CD14-positive monocyte (primary cell): ENCODE data around the gene CFHR1. TPM values are rescaled to one million over a fixed set of nuclear protein-coding genes. Genes with fewer than 3 reads are reported as not detected.
"Not testable (repeated sequence)": the region's sequence is repeated elsewhere in the genome, so short reads cannot be mapped to it uniquely, and the experiment has no call there.

Source experiments
- DNase-seq, 3 donors: peaks; one replicate each; pipeline ENCODE4 v3.0.0-alpha.2; 2011 to 2022
- H2AFZ ChIP-seq: 2 replicates; pipeline ENCODE4 v1.6.0; 2012; ENCODE audit warnings: mild to moderate bottlenecking, low read depth, low read length, inconsistent platforms; ENCODE audit not compliant: insufficient read depth, poor library complexity, severe bottlenecking
- H3K27ac ChIP-seq, 2 donors: 1 replicate in 1 of 2; 2 replicates in 1 of 2; pipeline ENCODE4 v1.5.1; 2012 to 2013; ENCODE audit warnings: low read length in 2 of 2, control low read depth in 1 of 2, inconsistent platforms in 1 of 2, low read depth in 1 of 2, mild to moderate bottlenecking in 1 of 2
- H3K27me3 ChIP-seq, 2 donors: one replicate each; pipeline versions ENCODE4 v1.6.0 to v1.6.1; 2011 to 2013; ENCODE audit warnings: low read length in 2 of 2; ENCODE audit not compliant: control insufficient read depth in 2 of 2, insufficient read depth in 2 of 2
- H3K36me3 ChIP-seq, 2 donors: replicated peaks in 1 of 2; 1 replicate in 1 of 2; 2 replicates in 1 of 2; pipeline versions ENCODE4 v1.5.1 to v1.6.1; 2012 to 2013; ENCODE audit warnings: low read length in 2 of 2, control low read depth in 1 of 2, inconsistent platforms in 1 of 2, mild to moderate bottlenecking in 1 of 2; ENCODE audit not compliant: insufficient read depth in 2 of 2, control insufficient read depth in 1 of 2
- H3K4me1 ChIP-seq, 2 donors: 1 replicate in 1 of 2; 2 replicates in 1 of 2; pipeline versions ENCODE4 v1.5.1 to v1.6.1; 2012 to 2013; ENCODE audit warnings: low read length in 2 of 2, control low read depth in 1 of 2, inconsistent platforms in 1 of 2, mild to moderate bottlenecking in 1 of 2, moderate library complexity in 1 of 2; ENCODE audit not compliant: insufficient read depth in 2 of 2, control insufficient read depth in 1 of 2
- H3K4me2 ChIP-seq: replicated peaks from 2 replicates; pipeline ENCODE3; 2012; ENCODE audit warnings: low read length, moderate library complexity, mild to moderate bottlenecking; ENCODE audit not compliant: poor library complexity, severe bottlenecking; ENCODE audit errors: extremely low read depth
- H3K4me3 ChIP-seq, 3 experiments: fragments of 200-600 bp in 1 of 3; sonication (generic) in 1 of 3; replicated peaks in 1 of 3; 1 replicate in 2 of 3; 2 replicates in 1 of 3; pipeline ENCODE4 v1.5.1; 2011 to 2013; ENCODE audit warnings: low read length in 3 of 3, mild to moderate bottlenecking in 3 of 3, control low read depth in 2 of 3, low read depth in 2 of 3, inconsistent platforms in 1 of 3, moderate library complexity in 1 of 3
- H3K79me2 ChIP-seq: 2 replicates; pipeline ENCODE4 v1.6.0; 2012; ENCODE audit warnings: mild to moderate bottlenecking, control low read depth, inconsistent platforms, low read length, moderate library complexity; ENCODE audit not compliant: insufficient read depth
- H3K9ac ChIP-seq: 2 replicates; pipeline ENCODE4 v1.6.0; 2017; ENCODE audit warnings: low read length, mild to moderate bottlenecking; ENCODE audit not compliant: insufficient read depth, poor library complexity, severe bottlenecking
- H3K9me3 ChIP-seq, 2 donors: replicated peaks in 1 of 2; 1 replicate in 1 of 2; 2 replicates in 1 of 2; pipeline versions ENCODE4 v1.5.1 to v1.6.1; 2012 to 2013; ENCODE audit warnings: low read length in 2 of 2, control low read depth in 1 of 2; ENCODE audit not compliant: control insufficient read depth in 1 of 2, insufficient read depth in 1 of 2
- H4K20me1 ChIP-seq: 2 replicates; pipeline ENCODE4 v1.6.0; 2012; ENCODE audit warnings: mild to moderate bottlenecking, low read length, control low read depth, moderate library complexity; ENCODE audit not compliant: insufficient read depth
- H3K27ac Mint-ChIP-seq, 7 donors: one replicate each; pipeline ENCODE4 v1.8.0; 2020; ENCODE audit warnings: mild to moderate bottlenecking in 7 of 7, mixed read lengths in 7 of 7, moderate library complexity in 6 of 7, inconsistent platforms in 2 of 7
- H3K27me3 Mint-ChIP-seq, 3 donors: one replicate each; pipeline ENCODE4 v1.8.0; 2021 to 2022; ENCODE audit warnings: low read depth in 3 of 3, mild to moderate bottlenecking in 3 of 3, mixed read lengths in 3 of 3, moderate library complexity in 3 of 3, inconsistent platforms in 1 of 3
- H3K36me3 Mint-ChIP-seq, 2 donors: one replicate each; pipeline ENCODE4 v1.8.0; 2020; ENCODE audit warnings: mixed read lengths in 2 of 2, inconsistent platforms in 1 of 2, mild to moderate bottlenecking in 1 of 2
- H3K4me1 Mint-ChIP-seq: one replicate; pipeline ENCODE4 v1.8.0; 2020; ENCODE audit warnings: mild to moderate bottlenecking, mixed read lengths
- H3K4me3 Mint-ChIP-seq, 2 donors: one replicate each; pipeline ENCODE4 v1.8.0; 2020; ENCODE audit warnings: mild to moderate bottlenecking in 2 of 2, mixed read lengths in 2 of 2, moderate library complexity in 1 of 2
- H3K9me3 Mint-ChIP-seq, 7 donors: one replicate each; pipeline ENCODE4 v1.8.0; 2020 to 2022; ENCODE audit warnings: mixed read lengths in 7 of 7, mild to moderate bottlenecking in 6 of 7, moderate library complexity in 6 of 7, inconsistent platforms in 2 of 7
- WGBS: methylation state at CpG from one replicate; pipeline ENCODE4 v1.1.5; 2013; ENCODE audit warnings: missing lambda C conversion rate; ENCODE audit not compliant: insufficient coverage; 5-methylcytosine and 5-hydroxymethylcytosine counted together
- intact Hi-C, 2 donors: fragments of 100-400 bp; cut with micrococcal nuclease; formaldehyde crosslinking; loops; one replicate each; pipeline versions ENCODE4 v1.15.0 to v1.15.1; 2023
- polyA plus RNA-seq, 3 donors: library from polyadenylated mRNA; depleted of rRNA in 1 of 3; unstranded in 2 of 3; stranded (reverse) in 1 of 3; fragments of 300-500 nt in 2 of 3; fragments of >200 nt in 1 of 3; fragmentation: Illumina TruSeq in 2 of 3; gene quantifications; 1 replicate in 2 of 3; 2 replicates in 1 of 3; pipeline ENCODE4 v1.2.3, GENCODE V29; 2012 to 2021
- TF ChIP-seq, protein P1 (sequence below): fragments of 200-600 bp; IDR thresholded peaks from one replicate; pipeline ENCODE4 v1.8.0; 2022; ENCODE audit warnings: antibody characterized with exemption, mild to moderate bottlenecking

CFHR1 gene
- polyA plus RNA-seq, 3 donors, result not detected

DNA sequence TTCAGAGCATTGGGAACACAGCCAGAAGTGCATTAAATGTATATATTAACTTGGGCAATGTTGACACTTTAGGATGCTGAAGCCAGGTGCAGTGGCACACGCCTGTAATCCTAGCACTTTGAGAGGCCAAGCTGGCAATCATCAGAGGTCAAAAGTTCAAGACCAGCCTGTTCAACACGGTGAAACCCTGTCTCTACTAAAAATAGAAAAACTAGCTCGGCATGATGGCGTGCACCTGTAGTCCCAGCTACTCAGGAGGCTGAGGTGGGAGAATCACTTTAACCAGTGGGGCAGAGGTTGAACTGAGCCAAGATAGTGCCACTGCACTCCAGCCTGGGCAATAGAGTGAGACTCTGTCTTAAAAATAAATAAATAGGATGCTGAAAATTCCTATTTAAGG is 25.4 kb upstream of the CFHR1 start:
- H2AFZ ChIP-seq, H3K27me3 Mint-ChIP-seq, H3K27me3 ChIP-seq, H3K9me3 ChIP-seq, H3K27ac ChIP-seq, H3K4me3 ChIP-seq, H4K20me1 ChIP-seq, H3K27ac Mint-ChIP-seq, H3K36me3 ChIP-seq, H3K4me2 ChIP-seq, H3K9ac ChIP-seq, DNase-seq, intact Hi-C loops, H3K36me3 Mint-ChIP-seq, H3K4me1 Mint-ChIP-seq, H3K4me1 ChIP-seq, H3K4me3 Mint-ChIP-seq, H3K79me2 ChIP-seq: not testable (repeated sequence)
- WGBS, result 80% methylated on average over 1 of the region's 4 CpGs
- peaks cover 0 to 12% (median 0%) of the 10 kb centered on the region in 7 donors for H3K9me3 Mint-ChIP-seq

GRCh38 chr1:196797891-196798290 is 21.6 kb upstream of the CFHR1 start:
- no peaks in the 10 kb centered on the region for H3K79me2 ChIP-seq
- H3K4me2 ChIP-seq, result no peak overlapping the region
- peaks cover 0 to 4% of the 10 kb centered on the region in 2 donors for H3K9me3 ChIP-seq
- Mint-ChIP-seq H3K4me1 (no peaks in the 10 kb centered on the region), H3K4me3 (no peak overlapping the region), H3K36me3 (no peaks in the 10 kb centered on the region), H3K27me3 (no peaks in the 10 kb centered on the region), H3K9me3 (peaks cover 0 to 12% (median 0%) of the 10 kb centered on the region in 7 donors), H3K27ac (no peak overlapping the region)
- H3K27ac ChIP-seq, result no peak overlapping the region
- H4K20me1 ChIP-seq, result no peaks in the 10 kb centered on the region
- TF ChIP-seq, protein P1, sequence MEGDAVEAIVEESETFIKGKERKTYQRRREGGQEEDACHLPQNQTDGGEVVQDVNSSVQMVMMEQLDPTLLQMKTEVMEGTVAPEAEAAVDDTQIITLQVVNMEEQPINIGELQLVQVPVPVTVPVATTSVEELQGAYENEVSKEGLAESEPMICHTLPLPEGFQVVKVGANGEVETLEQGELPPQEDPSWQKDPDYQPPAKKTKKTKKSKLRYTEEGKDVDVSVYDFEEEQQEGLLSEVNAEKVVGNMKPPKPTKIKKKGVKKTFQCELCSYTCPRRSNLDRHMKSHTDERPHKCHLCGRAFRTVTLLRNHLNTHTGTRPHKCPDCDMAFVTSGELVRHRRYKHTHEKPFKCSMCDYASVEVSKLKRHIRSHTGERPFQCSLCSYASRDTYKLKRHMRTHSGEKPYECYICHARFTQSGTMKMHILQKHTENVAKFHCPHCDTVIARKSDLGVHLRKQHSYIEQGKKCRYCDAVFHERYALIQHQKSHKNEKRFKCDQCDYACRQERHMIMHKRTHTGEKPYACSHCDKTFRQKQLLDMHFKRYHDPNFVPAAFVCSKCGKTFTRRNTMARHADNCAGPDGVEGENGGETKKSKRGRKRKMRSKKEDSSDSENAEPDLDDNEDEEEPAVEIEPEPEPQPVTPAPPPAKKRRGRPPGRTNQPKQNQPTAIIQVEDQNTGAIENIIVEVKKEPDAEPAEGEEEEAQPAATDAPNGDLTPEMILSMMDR, result no peak
- H3K4me1 ChIP-seq, result no peaks in the 10 kb centered on the region
- no peaks in the 10 kb centered on the region for H3K27me3 ChIP-seq
- H3K36me3 ChIP-seq, result no peaks in the 10 kb centered on the region
- no peak overlapping the region for H3K9ac ChIP-seq
- intact Hi-C loops, result no loop called here
- H2AFZ ChIP-seq, result no peak overlapping the region
- no CpG with 5 or more reads among the region's 2 CpGs for WGBS
- no peak for DNase-seq
- no peak overlapping the region for H3K4me3 ChIP-seq

DNA sequence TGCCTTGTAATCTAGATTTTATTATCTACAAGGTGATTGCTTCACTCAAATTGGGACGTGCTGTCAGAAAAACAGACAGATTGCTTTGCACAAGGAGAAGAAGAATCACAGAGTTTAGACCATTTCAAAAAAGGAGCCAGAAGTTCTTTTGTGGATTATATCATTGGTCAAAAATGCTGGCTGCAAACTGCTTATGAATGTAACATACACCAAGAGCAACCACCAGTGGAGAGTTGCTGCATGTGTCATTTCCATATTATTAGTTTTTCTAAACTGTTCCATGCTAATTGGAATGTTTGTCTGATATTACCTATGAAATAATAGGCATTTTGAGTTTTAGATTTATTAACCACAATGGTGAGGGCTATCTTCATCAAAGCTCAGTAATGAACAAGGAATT is 17.6 kb upstream of the CFHR1 start:
- H3K4me1 ChIP-seq, H4K20me1 ChIP-seq, H2AFZ ChIP-seq, DNase-seq, H3K4me3 Mint-ChIP-seq, H3K27me3 ChIP-seq, intact Hi-C loops, H3K36me3 Mint-ChIP-seq, H3K27me3 Mint-ChIP-seq, H3K79me2 ChIP-seq, H3K4me1 Mint-ChIP-seq, H3K36me3 ChIP-seq, H3K27ac ChIP-seq, H3K9me3 ChIP-seq, H3K4me3 ChIP-seq, H3K27ac Mint-ChIP-seq, H3K9ac ChIP-seq, H3K9me3 Mint-ChIP-seq, H3K4me2 ChIP-seq: not testable (repeated sequence)
- no CpG with 5 or more reads among the region's 1 CpG for WGBS
